NCI-H345 treated with DMSO at 0.1 percent for 48 hours (cell line): Measurements from ENCODE around the gene KCTD11.
"Not testable (repeated sequence)": the region's sequence is repeated elsewhere in the genome, so short reads cannot be mapped to it uniquely, and the experiment has no call there.

Experiments used
- DNase-seq: peaks from one replicate; lab custom pipeline; 2025; ENCODE audit not compliant: unreplicated experiment; lab: John Stamatoyannopoulos, UW

The KCTD11 gene

GRCh38 chr17:7322520-7323194 lies 29.3 kb upstream of the KCTD11 start:
- DNase-seq: no peak

GRCh38 chr17:7323731-7324437 lies 28.1 kb upstream of the KCTD11 start:
- no peak for DNase-seq

- no peak for DNase-seq
Measured at GRCh38 chr17:7324438-7324779, 27.6 kb upstream of the KCTD11 start.

GRCh38 chr17:7325031-7325528 lies 26.9 kb upstream of the KCTD11 start:
- no peak for DNase-seq

DNA sequence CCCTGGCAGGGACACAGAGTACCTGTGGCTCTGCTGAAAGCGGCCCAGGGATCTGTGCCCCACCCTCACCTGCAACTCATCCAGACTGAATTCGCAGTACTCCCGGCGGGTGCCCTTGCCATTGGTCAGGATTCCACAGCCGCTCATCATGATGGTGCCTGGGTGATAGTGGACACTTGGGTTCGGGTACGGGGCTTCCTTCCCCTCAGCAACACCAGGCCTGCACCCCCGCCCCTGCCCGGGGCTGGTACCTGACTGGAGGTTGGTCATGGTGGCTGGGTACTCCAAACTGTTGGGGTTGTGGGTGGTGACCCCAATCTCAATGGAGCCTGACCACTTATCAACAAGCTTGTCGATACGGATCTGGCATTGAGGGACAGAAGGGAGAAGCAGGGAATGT lies 25.8 kb upstream of the KCTD11 start:
- DNase-seq: no peak

DNA sequence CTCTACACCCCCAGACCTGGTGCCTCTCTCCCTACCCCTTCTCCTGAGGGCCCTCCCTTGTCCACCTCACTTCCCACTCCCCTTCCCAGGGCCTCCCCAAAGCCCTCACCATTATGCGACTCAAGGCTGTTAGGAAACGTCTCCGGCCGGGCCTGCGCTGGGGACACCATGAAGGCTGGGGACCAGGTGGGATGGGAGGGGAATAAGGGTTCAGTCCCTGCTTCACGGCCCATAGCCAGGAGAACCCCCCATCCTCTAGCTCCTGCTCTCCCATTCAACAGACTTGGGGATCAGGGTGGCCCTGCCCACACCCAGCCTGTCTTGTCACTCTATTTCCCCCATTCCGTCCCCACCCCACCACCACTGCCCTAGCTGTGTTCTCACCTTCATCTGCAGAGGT lies 24.9 kb upstream of the KCTD11 start:
- DNase-seq: no peak

DNA sequence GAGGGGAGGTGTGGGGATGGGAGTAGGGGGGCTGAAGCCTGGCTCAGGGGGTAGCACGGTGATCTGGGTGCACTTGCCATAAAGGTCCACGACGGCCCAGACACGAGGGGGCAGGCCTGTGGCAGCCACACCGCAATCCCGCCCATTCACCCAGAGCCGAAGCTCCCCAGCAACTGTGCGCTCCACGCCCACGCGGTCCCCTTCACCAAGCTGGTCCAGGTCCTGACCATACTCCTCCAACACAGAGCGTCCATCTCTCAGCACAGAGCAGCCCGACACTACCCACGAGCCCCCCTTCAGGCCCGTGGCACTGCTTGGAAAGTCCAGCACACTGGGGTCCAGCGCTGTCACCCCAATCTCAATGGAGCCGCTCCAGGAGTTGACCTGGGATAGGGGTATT lies 24.5 kb upstream of the KCTD11 start:
- no peak for DNase-seq

DNA sequence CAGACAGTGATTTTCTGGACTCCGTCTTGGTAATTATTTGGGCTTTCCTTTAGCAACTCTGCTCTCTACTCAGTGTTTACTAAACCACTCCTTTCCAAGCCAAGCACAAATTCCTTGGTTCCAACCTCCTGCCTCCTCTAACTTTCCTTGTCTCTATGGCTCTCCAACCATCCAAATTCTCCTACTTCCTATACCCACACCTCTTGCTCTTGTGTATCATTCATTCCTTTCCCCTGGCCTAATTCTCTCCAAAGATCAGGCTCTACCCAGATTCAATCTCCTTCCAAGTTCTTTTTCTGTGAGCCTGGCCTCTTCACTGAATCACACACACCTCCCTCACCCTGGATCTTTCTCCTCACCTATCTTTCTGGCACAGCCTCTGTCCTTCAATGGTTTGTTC lies 24.0 kb upstream of the KCTD11 start:
- no peak for DNase-seq

DNA sequence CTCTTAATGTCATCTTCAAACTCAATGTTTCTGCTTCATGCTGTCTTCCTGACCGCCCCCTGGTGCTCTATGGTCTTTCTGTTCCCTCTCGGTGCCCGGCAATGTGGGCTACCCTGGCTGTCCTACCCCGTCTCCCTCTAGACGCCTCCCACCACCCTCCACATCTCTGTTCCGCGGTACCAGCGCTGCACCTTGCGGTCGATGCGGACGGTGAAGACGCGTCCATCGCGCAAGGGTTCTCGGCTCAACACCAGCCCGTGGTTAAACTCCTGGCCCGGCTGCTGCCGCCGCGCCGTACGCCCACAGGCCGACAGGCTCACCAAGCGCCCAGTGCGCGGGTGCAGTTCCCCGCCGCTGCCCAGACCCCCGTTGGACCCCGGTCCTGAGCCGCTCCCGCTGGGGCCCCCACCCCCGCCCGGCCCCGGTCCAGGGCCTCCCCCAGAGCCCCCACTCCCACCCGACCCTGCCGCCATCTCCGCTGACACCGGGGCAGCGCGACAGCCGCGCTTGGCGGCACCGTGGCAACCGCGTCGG lies 23.1 kb upstream of the KCTD11 start, which contains the start of gene NEURL4:
NEURL4 (minus strand) TSS at position 496 of the 534 bp plus-strand sequence; CDS start at position 473, 23 bp downstream.
- DNase-seq: no peak

GRCh38 chr17:7329374-7329996 lies 22.5 kb upstream of the KCTD11 start:
- peak; percentile 97 for DNase-seq

DNA sequence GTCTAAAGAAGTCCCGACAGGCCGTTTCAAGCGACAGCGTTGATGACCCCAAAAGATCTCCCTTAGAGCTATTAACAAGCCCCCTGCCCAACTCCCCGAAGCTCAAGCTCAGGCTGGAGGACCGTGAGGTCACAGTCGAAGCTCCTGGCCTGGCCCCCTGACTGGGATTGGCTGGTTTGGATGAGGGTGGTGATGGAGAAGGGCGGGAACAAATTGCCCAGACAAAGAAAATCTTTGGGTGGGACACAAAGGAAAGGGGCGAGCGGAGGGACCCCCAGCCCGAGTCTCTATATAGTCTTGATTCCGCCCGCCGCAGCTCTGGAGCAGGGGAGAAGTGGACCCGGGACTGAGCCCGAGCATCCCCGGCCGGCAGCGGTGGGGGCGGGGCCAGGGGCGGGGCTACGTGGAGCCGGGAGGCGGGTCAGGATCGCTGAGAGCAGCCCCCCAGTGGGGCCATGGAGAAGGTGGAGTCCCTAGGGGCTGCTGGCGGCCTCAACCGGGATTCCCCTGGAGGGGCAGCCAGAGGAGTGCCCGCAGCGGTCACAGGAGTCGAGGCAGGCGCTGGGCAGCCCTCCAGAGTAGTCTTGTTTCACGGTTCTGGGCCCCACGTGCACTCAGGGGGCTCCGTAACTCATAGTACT lies 21.8 kb upstream of the KCTD11 start:
- peak; percentile 53 for DNase-seq

DNA sequence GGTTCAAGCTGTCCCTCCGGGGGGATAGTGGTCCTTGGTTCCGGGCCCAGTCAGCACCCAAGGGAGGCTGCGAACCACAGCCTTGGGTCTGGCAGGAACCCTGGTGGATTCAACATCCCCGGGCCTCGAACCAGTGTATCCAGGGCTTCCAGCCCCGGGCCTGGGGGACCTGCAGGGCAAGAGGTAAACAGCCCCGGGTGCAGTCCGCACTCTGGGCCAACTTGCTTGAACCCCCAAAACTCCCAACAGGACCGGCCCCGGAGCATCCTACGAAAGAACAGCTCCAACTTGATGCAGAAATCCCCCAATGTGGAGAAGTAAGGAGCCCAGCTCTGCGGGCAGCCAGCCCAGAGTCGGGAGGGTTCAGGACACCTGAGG lies 21.3 kb upstream of the KCTD11 start:
- no peak for DNase-seq

GRCh38 chr17:7332111-7332510 lies 19.9 kb upstream of the KCTD11 start:
- no peak for DNase-seq

DNA sequence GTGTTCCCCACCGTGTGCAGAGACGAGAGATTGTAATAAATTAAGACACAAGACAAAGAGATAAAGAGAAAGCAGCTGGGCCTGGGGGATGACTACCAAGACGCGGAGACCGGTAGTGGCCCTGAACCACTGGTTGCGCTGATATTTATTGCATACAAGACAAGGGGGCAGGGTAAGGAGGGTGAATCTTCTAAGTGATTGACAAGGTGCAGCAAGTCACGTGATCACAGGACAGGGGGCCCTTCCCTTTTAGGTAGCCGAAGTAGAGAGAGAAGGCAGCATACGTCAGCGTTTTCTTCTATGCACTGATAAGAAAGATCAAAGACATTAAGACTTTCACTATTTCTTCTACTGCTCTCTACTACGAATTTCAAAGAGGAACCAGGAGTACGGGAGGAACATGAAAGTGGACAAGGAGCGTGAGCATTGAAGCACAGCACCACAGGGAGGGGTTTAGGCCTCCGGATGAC lies 19.3 kb upstream of the KCTD11 start:
- not testable (repeated sequence) for DNase-seq

GRCh38 chr17:7334938-7335538 lies 16.9 kb upstream of the KCTD11 start:
- DNase-seq: no peak

DNA sequence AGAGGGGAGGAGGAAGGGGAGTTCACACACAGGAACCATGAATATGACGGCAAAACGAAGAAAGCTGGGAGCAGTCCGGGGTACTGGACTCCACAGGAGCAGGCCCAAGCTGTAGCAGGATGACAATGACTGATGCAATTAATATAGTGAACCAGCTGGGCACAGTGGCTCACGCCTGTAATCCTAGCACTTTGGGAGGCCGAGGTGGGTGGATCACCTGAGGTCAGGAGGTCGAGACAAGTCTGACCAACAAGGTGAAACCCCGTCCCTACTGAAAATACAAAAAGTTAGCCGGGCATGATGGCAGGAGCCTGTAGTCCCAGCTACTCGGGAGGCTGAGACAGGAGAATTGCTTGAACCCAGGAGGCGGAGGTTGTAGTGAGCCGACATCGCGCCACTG lies 16.2 kb upstream of the KCTD11 start:
- DNase-seq: not testable (repeated sequence)

DNA sequence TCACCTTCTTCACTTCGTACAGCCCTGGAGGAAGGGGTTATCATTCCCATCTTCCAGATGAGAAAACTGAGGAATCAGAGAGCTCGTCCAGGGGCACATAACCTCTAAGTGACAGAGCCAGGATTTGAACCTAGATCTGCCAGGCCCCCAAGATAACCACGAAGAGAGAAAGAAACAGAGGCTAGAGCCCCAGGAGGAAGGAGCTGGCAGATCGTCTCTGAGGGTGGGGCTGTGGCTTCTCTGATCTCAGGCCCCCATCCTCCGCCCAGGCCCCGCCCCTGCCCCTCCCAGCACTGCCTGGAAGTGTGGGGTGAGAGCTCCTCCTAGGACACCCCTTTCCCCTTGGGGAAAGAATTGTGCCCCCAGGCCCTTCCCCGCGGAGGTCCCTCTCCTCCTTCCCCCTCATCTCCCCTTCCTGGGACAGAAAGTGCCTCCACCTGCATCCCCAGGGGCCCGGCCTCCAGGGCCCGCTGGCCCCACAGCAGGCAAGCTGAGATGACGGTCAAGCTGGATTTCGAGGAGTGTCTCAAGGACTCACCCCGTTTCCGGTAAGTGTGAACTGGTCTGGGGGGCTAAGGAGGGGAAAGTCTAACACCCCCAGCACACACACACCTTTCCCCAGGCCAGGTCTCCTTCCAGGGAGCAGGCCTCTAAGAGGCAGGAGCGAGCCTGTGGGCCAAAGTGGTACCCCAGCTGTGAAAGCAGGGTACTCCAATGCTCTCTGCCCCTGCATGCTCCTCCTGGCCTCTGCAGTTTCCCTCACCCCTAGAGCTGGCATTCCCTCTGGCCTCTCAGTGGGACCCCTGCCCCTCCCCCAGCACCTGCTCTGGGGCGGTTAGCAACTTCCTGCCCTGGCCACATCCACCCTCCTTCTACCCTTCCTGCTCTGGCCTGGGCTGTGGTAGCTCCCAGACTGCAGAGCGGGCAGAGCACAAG lies 15.5 kb upstream of the KCTD11 start, which contains the start of gene ACAP1:
ACAP1 (plus strand) TSS at position 290 of the 936 bp plus-strand sequence; CDS start at position 496, 206 bp downstream.
- DNase-seq: no peak

DNA sequence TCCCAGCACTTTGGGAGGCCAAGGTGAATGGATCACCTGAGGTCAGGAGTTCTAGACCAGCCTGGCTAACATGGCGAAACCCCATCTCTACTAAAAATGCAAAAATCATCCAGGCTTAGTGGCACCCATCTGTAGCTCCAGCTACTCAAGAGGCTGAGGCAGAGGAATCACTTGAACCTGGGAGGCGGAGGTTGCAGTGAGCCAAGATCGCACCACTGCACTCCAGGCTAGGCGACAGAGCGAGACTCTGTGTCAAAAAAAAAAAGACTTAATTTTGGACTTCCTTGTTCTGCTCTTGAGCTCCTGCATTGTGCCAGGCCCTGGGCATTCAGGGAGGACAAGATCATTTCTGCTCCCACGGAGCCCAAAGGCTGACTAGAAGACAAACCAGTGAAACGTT lies 14.4 kb upstream of the KCTD11 start:
- not testable (repeated sequence) for DNase-seq

GRCh38 chr17:7340179-7340578 lies 11.8 kb upstream of the KCTD11 start:
- DNase-seq: no peak

DNA sequence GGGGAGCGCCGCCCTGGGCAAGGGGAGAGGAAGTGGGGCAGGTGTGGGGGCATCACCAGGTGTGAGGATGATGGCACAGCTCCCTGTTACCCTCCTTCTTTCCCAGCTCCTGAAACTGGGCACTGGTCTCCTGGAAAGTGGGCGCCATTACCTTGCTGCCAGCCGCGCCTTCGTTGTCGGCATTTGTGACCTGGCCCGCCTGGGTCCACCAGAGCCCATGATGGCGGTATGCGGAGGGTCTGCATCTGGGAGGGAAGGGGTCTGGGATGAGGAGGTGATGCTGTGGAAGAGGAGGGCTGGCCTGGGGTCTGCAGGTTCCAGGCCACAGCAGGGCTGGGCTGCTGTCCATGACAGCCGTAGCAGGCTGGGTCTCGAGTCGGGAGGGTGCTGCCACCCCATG lies 10.1 kb upstream of the KCTD11 start:
- DNase-seq: no peak
